K562 (cell line): Measurements from ENCODE around the gene SLC39A5. TPM values are rescaled to one million over a fixed set of nuclear protein-coding genes. Genes with fewer than 3 reads are reported as not detected.

Source experiments
- BMI1 ChIP-seq: fragments of 150-350 bp; IDR thresholded peaks from 2 replicates; pipeline ENCODE4 v1.6.1; 2014; ENCODE audit warnings: low read length
- CEBPG ChIP-seq, 3 experiments: fragments of 200-800 bp in 1 of 3; sonication (Bioruptor generic) in 1 of 3; sonication (generic) in 1 of 3; formaldehyde crosslinking in 1 of 3; IDR thresholded peaks in 2 of 3; conservative IDR thresholded peaks in 1 of 3; 2 replicates each; pipeline versions ENCODE4 v1.6.1 to v1.8.0; 2016 to 2022; ENCODE audit warnings: missing compliant biosample characterization in 2 of 3, missing genetic modification characterization in 2 of 3, mild to moderate bottlenecking in 1 of 3, missing genetic modification reagents in 1 of 3
- CEBPZ ChIP-seq: fragments of 150-350 bp; IDR thresholded peaks from 2 replicates; pipeline ENCODE4 v1.6.1; 2014; ENCODE audit warnings: low read depth, mild to moderate bottlenecking, low read length, borderline replicate concordance
- CREB1 ChIP-seq, 2 experiments: sonication (generic) in 1 of 2; formaldehyde crosslinking in 1 of 2; IDR thresholded peaks; 2 replicates each; pipeline versions ENCODE4 v1.6.1 to v1.8.0; 2012 to 2022; ENCODE audit warnings: inconsistent platforms in 1 of 2, mild to moderate bottlenecking in 1 of 2, missing genetic modification reagents in 1 of 2, moderate library complexity in 1 of 2
- E2F6 ChIP-seq, 2 experiments: IDR thresholded peaks; 2 replicates each; pipeline ENCODE4 v1.6.1; 2011; ENCODE audit warnings: borderline replicate concordance in 1 of 2, control low read depth in 1 of 2, low read depth in 1 of 2, low read length in 1 of 2, mild to moderate bottlenecking in 1 of 2, mixed read lengths in 1 of 2, moderate library complexity in 1 of 2; ENCODE audit not compliant: insufficient read depth in 1 of 2, insufficient read length in 1 of 2, poor library complexity in 1 of 2, severe bottlenecking in 1 of 2; ENCODE audit errors: extremely low read depth in 1 of 2
- ETV5 ChIP-seq: sonication (generic); formaldehyde crosslinking; IDR thresholded peaks from 2 replicates; pipeline ENCODE4 v1.4.0; 2020; ENCODE audit warnings: low read depth, mild to moderate bottlenecking, missing genetic modification reagents
- LCOR ChIP-seq: sonication (generic); formaldehyde crosslinking; IDR thresholded peaks from 2 replicates; pipeline ENCODE4 v1.8.0; 2022; ENCODE audit warnings: mild to moderate bottlenecking, missing genetic modification reagents
- NFYB ChIP-seq: IDR thresholded peaks from 2 replicates; pipeline ENCODE4 v1.6.1; 2011; ENCODE audit warnings: mild to moderate bottlenecking, moderate library complexity; ENCODE audit not compliant: insufficient read length; ENCODE audit errors: extremely low read depth
- PHF8 ChIP-seq: fragments of 200-600 bp; sonication (generic); IDR thresholded peaks from 2 replicates; pipeline ENCODE4 v1.6.1; 2012; ENCODE audit warnings: mixed run types, mild to moderate bottlenecking, inconsistent platforms, low read length, moderate library complexity, borderline replicate concordance
- PKNOX1 ChIP-seq: fragments of 450-650 bp; IDR thresholded peaks from 2 replicates; pipeline ENCODE4 v1.6.1; 2016
- POLR2AphosphoS2 ChIP-seq: IDR thresholded peaks from 2 replicates; pipeline ENCODE4 v1.6.1; 2012; ENCODE audit warnings: low read length, improper control_type of control experiment
- POLR2B ChIP-seq: fragments of 450-650 bp; IDR thresholded peaks from 2 replicates; pipeline ENCODE4 v1.6.1; 2018; ENCODE audit warnings: low read depth; ENCODE audit not compliant: partially characterized antibody
- SNIP1 ChIP-seq: fragments of 450-650 bp; IDR thresholded peaks from 2 replicates; pipeline ENCODE4 v1.7.1; 2017; ENCODE audit warnings: low read depth, mild to moderate bottlenecking
- STAT5A ChIP-seq: IDR thresholded peaks from 2 replicates; pipeline ENCODE4 v1.6.1; 2012; ENCODE audit warnings: low read length, inconsistent platforms, borderline replicate concordance
- ZBTB17 ChIP-seq: fragments of 450-650 bp; formaldehyde crosslinking; IDR thresholded peaks from 2 replicates; pipeline ENCODE4 v1.4.0; 2020; ENCODE audit warnings: mild to moderate bottlenecking
- ZNF239 ChIP-seq: fragments of 250-450 bp; sonication (Bioruptor Pico); IDR thresholded peaks from 2 replicates; pipeline ENCODE4 v1.4.0; 2020; ENCODE audit warnings: mild to moderate bottlenecking
- ZNF445 ChIP-seq: fragments of 250-450 bp; sonication (Bioruptor Pico); IDR thresholded peaks from 2 replicates; pipeline ENCODE4 v1.4.0; 2020; ENCODE audit warnings: low read depth, mild to moderate bottlenecking, moderate library complexity
- polyA plus RNA-seq, 8 experiments: library from polyadenylated mRNA; depleted of rRNA in 4 of 8; stranded (reverse) in 5 of 8; unstranded in 3 of 8; fragments of >200 nt; fragmentation: Nextera tagmentation in 2 of 8; fragmentation: Illumina TruSeq in 1 of 8; extraction: Ambion mirVana in 2 of 8; extraction: Trizol in 1 of 8; gene quantifications; 2 replicates each; pipeline versions ENCODE4 v1.2.1 to v1.2.3, GENCODE V29; 2011 to 2014; ENCODE audit warnings: inconsistent platforms in 1 of 8, missing spikeins in 1 of 8
- total RNA-seq, 7 experiments: library from RNA; depleted of rRNA in 6 of 7; stranded (reverse); fragments of >200 nt in 6 of 7; fragmentation: Illumina TruSeq in 2 of 7; extraction: Trizol in 2 of 7; gene quantifications; 2 replicates each; pipeline versions ENCODE4 v1.2.1 to v1.2.3, GENCODE V29; 2011 to 2021; ENCODE audit warnings: low replicate concordance in 1 of 7
- TF ChIP-seq, protein P1 (sequence below): fragments of 450-650 bp; IDR thresholded peaks from 2 replicates; pipeline ENCODE4 v1.6.1; 2016; ENCODE audit warnings: low read depth, mild to moderate bottlenecking, moderate library complexity
- TF ChIP-seq, protein P2 (sequence below): sonication (generic); formaldehyde crosslinking; IDR thresholded peaks from 2 replicates; pipeline ENCODE4 v1.9.0; 2022; ENCODE audit warnings: mild to moderate bottlenecking, missing genetic modification reagents

The SLC39A5 gene
- total and polyA plus RNA-seq, 9 of the 15 experiments (the other 6 are each of a cell fraction or from before 2014, with no cell fraction given): 0.08 to 0.10 TPM; not detected in 7

GRCh38 chr12:56266693-56267442 is 37.0 kb downstream of the SLC39A5 start, which contains the start of gene COQ10A (continued):
- TF ChIP-seq E2F6 (IDR thresholded peaks at IDR 0.05; ENCODE audit: borderline replicate concordance in 1 of 2, extremely low read depth in 1 of 2, insufficient read depth in 1 of 2, insufficient read length in 1 of 2, low read depth in 1 of 2, low read length in 1 of 2, poor library complexity in 1 of 2, severe bottlenecking in 1 of 2) (peak in 1 of 2 experiments; percentile 2), BMI1 (no peak; the same call in 1 of the 2 replicates), ZNF445 (CRISPR knock-in tag) (no peak), CREB1 (IDR thresholded peaks at IDR 0.05) (peak; percentile 67; the same call in 1 of the 2 replicates), CREB1 (CRISPR knock-in tag; IDR thresholded peaks at IDR 0.05) (peak; percentile 91), CEBPZ (no peak), POLR2B (peak; percentile 77), ZNF239 (CRISPR knock-in tag) (no peak; the same call in 1 of the 2 replicates), PKNOX1 (peak; percentile 50; the same call in 1 of the 2 replicates), ETV5 (peak; percentile 77), LCOR (CRISPR knock-in tag) (peak; percentile 88), CEBPG (CRISPR knock-in tag; IDR thresholded peaks at IDR 0.05) (0 out of 2 replicates have a peak, but pooled peaks have one; percentile 17), CEBPG (tag; conservative IDR thresholded peaks at IDR 0.05 in 1 of 2, IDR thresholded peaks at IDR 0.05 in 1 of 2) (no peak), ZBTB17 (CRISPR knock-in tag) (peak; percentile 61; the same call in 1 of the 2 replicates), POLR2AphosphoS2 (no peak), STAT5A (no peak), NFYB (peak; percentile 40), PHF8 (peak; percentile 93; the same call in 1 of the 2 replicates), SNIP1 (no peak)
- TF ChIP-seq, protein P1, sequence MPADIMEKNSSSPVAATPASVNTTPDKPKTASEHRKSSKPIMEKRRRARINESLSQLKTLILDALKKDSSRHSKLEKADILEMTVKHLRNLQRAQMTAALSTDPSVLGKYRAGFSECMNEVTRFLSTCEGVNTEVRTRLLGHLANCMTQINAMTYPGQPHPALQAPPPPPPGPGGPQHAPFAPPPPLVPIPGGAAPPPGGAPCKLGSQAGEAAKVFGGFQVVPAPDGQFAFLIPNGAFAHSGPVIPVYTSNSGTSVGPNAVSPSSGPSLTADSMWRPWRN: no peak
- TF ChIP-seq, protein P2, sequence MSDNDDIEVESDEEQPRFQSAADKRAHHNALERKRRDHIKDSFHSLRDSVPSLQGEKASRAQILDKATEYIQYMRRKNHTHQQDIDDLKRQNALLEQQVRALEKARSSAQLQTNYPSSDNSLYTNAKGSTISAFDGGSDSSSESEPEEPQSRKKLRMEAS: peak; percentile 70
